Head of caudate nucleus (tissue), 42 donors: ENCODE measurements around the gene ENDOD1.
"Not testable (repeated sequence)": the region's sequence is repeated elsewhere in the genome, so short reads cannot be mapped to it uniquely, and the experiment has no call there.

ENCODE experiments used
- DNase-seq, 42 donors: peaks; one replicate each; pipeline versions ENCODE4 v3.0.0 to v3.0.0-alpha.2; 2020 to 2021; ENCODE audit warnings: mixed read lengths in 7 of 42
- intact Hi-C: fragments of 100-400 bp; cut with DNase I; formaldehyde crosslinking; loops from one replicate; pipeline ENCODE4 v1.15.0; 2022

Gene ENDOD1

GRCh38 chr11:95128602-95129001 is 39.0 kb downstream of the ENDOD1 start:
- no peak for DNase-seq
- intact Hi-C loops, result no loop called here

DNA sequence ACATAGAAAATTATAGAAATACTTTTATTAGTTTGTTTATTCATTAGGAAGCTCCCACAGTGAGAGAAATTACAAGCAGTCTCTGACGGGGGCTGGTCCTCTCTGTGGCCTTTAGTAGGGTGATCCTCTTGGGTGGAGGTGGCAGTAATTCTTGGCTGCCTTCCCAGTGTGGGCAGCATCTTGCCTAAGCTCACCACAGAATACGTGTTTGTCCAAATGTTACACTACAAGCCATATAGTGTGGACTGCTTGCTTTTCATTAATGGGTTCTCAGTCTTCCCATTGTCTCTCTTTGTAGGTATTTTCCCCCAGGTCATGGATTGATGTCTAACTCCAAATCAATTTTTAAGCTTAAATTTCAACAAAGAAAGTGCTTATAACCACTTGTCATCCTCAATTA is 43.3 kb downstream of the ENDOD1 start:
- DNase-seq, result peak in 1 of 42 donors; percentile 5
- intact Hi-C loops, result no loop called here

DNA sequence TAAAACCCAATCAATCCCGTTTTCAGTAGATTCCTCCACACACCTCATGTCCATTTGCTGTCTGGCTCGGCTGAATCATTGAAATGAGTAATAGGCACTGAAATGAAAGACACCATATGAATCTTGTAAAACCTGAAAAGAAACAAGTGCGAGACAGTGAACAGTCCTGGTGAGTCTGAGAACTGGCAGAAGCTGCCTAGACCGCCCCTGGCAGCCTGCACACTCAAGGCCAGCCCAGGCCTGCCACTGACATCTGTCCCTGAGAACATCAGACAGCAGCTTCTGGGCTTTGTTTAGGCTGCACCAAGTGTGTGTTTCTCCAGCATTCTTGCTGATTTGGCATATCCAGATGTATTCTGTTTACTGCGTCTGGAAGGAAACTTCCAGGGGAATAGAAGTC is 44.8 kb downstream of the ENDOD1 start:
- DNase-seq, result peak in 26 of 42 donors; percentile 13 to 76 (median 44)
- intact Hi-C loops, result no loop called here

GRCh38 chr11:95135155-95135554 is 45.5 kb downstream of the ENDOD1 start:
- intact Hi-C loops, result loop anchor here (5.0 kb wide), 1 partner anchor 163 kb away; the partner anchor contains the start of genes CWC15 and KDM4D
- DNase-seq, result no peak

GRCh38 chr11:95135880-95136279 is 46.2 kb downstream of the ENDOD1 start:
- intact Hi-C loops, result loop anchor here (5.0 kb wide), 1 partner anchor 164 kb away; the partner anchor contains the start of genes CWC15 and KDM4D
- no peak for DNase-seq

- intact Hi-C loops, result loop anchor here (5.0 kb wide), 1 partner anchor 164 kb away; the partner anchor contains the start of genes CWC15 and KDM4D
- DNase-seq, result not testable (repeated sequence)
Observed at GRCh38 chr11:95136747-95137146, 47.1 kb downstream of the ENDOD1 start.

DNA sequence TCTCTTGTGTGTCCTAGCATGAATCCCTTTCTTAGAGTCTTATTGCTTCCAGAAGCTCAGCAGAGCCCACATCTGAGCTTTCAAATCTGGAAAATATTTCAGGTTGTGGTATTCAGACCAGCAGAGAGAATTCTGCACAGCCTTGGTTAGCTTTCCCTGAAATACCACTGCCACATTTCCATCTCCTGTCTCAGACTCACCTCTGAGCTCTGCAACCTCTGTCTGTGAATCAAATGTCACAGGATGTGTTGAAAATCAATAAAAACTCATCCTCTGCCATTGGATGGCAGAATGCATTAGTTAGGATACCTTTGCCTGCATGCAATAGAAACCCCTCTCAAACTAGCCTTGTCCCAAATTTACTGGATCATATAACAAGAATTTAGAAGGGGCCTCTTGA is 47.7 kb downstream of the ENDOD1 start:
- intact Hi-C loops, result loop anchor here (5.0 kb wide), 1 partner anchor 165 kb away; the partner anchor contains the start of genes CWC15 and KDM4D
- DNase-seq, result no peak

GRCh38 chr11:95138448-95138847 is 48.8 kb downstream of the ENDOD1 start:
- intact Hi-C loops, result loop anchor here (5.0 kb wide), 1 partner anchor 166 kb away; the partner anchor contains the start of genes CWC15 and KDM4D
- DNase-seq, result no peak

DNA sequence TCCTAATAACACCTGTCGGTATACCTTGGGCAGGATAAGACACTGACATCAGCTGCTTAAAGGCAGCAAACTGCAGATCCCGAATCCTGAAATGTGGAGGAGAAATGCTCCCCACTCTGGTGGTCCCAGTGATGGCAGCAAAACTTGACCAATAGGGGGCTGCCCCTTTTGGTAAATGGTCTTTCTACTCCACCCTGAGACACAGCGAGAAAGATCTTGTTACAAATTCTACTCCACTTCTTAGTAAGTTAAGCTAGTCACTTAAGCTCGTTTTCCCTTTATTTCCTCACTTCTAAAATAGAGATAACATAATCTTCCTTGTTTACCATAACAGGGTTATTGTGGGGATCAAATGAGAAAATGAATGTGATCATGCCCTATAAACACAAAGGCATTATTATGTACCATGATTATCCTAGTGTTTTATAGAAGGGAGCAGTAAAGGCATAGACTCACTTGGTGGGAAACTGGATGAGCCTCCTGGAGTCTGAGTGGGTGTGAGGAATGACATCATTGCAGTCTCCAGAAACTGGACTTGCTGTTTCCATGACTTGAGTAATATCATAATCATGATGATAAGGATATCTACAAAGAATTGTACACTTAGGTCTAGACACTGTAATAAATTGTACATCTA is 50.9 kb downstream of the ENDOD1 start:
- DNase-seq, result no peak
- intact Hi-C loops, result no loop called here

DNA sequence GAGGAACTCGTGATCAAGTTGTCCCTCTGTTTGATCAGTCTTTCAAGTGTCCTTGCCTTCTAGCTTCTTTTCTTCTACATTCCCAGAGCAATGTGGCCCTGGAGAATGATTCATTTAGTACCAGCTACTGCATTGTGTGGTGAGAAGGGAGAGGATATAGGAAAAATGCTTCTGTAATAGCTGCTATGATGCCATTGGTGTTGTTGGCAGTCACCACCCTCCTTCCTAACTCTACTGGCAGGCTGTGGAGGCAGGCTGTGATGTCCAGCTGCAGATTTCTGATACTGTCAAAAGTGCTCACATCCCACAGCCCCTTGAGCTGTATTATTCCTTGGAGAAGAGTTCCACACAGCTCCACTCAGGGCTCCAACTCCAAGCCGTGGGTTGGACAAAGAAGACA is 52.8 kb downstream of the ENDOD1 start:
- intact Hi-C loops, result no loop called here
- no peak for DNase-seq

- no peak for DNase-seq
- intact Hi-C loops, result no loop called here
Observed at GRCh38 chr11:95143106-95143681, 53.5 kb downstream of the ENDOD1 start.

GRCh38 chr11:95144313-95145235 is 54.9 kb downstream of the ENDOD1 start:
- intact Hi-C loops, result no loop called here
- no peak for DNase-seq

DNA sequence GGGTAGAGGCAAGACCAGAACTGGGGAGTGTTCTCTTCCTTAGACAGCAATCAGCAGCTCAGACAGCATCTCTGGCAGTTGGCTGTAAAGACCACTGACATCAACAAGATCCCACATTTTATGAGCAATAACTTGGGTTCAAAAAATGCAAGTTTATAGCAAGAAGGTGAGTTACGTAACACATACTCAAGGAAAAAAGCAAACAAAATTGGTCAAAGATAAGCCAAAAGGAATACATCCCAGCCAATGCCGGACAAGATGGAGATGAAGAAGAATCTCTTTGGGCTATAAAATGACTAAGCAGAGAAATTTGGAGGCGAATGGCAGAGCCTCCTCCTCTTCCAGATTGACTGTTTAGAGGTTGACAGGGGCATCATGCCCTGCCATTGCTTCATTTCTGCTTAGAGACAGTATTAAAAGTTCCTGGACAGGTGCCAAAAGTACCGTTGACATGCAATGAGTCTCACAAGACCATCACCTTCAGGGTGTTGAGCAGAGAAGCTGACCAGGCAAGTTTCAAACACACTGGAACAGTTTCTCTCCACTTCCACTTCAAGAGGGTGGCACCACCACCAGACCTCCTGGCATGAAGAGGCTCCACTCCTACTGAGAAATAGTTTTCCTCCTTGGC is 55.9 kb downstream of the ENDOD1 start:
- DNase-seq, result no peak
- intact Hi-C loops, result no loop called here

- intact Hi-C loops, result no loop called here
- DNase-seq, result peak in 31 of 42 donors; percentile 20 to 86 (median 62)
Observed at GRCh38 chr11:95147364-95147905, 57.8 kb downstream of the ENDOD1 start.

- intact Hi-C loops, result no loop called here
- DNase-seq, result no peak
Observed at GRCh38 chr11:95148406-95148805, 58.8 kb downstream of the ENDOD1 start.

DNA sequence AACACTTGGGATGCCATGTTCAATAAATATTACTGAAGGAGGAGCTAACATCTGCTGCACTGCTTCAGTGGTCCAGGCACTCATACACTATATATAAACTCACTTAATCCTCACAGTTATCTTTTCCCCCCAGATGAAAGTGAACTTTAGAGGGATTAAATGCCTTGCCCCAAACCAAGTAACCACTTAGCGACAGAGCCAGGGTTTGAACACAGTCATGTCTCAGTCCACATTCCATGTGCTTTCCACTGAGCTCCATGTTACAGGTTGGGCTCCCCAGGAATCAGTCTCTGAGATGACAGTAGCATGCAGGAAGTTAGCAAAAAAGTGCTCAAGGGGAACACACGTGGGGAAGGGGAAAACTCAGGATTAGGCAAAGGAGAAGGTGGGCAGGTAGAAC is 59.3 kb downstream of the ENDOD1 start:
- DNase-seq, result no peak
- intact Hi-C loops, result no loop called here

- intact Hi-C loops, result loop anchor here (2.0 kb wide), 2 partner anchors 81 to 615 kb away; no protein-coding TSS in a partner anchor
- DNase-seq, result peak; percentile 49 to 92 (median 82)
Observed at GRCh38 chr11:95149651-95150364, 60.2 kb downstream of the ENDOD1 start.
